ENCODE measurements around the gene RPGRIP1.
"Not testable (repeated sequence)": the region's sequence is repeated elsewhere in the genome, so short reads cannot be mapped to it uniquely, and the experiment has no call there.

RPGRIP1 gene

GRCh38 chr14:21302013-21302835 lies 22.3 kb downstream of the RPGRIP1 start:
- DNase-seq, result no peak

- DNase-seq, result not testable (repeated sequence)
Measured at GRCh38 chr14:21302836-21303140, 22.9 kb downstream of the RPGRIP1 start.

- no peak for DNase-seq
Measured at GRCh38 chr14:21307637-21308036, 27.8 kb downstream of the RPGRIP1 start.

GRCh38 chr14:21308132-21308478 lies 28.2 kb downstream of the RPGRIP1 start:
- no peak for DNase-seq

GRCh38 chr14:21308479-21309237 lies 28.8 kb downstream of the RPGRIP1 start:
- no peak for DNase-seq

GRCh38 chr14:21309238-21309636 lies 29.4 kb downstream of the RPGRIP1 start:
- no peak for DNase-seq

- DNase-seq, result no peak
Measured at GRCh38 chr14:21309956-21310355, 30.1 kb downstream of the RPGRIP1 start.

GRCh38 chr14:21311614-21312013 lies 31.7 kb downstream of the RPGRIP1 start:
- DNase-seq, result no peak

GRCh38 chr14:21313512-21313911 lies 33.6 kb downstream of the RPGRIP1 start:
- no peak for DNase-seq

- peak; percentile 3 for DNase-seq
Measured at GRCh38 chr14:21317398-21317797, 37.5 kb downstream of the RPGRIP1 start.

- no peak for DNase-seq
Measured at GRCh38 chr14:21320913-21321312, 41.0 kb downstream of the RPGRIP1 start.

- DNase-seq, result no peak
Measured at GRCh38 chr14:21322716-21323115, 42.8 kb downstream of the RPGRIP1 start.

- DNase-seq, result no peak
Measured at GRCh38 chr14:21326972-21327371, 47.1 kb downstream of the RPGRIP1 start.

All from GDM1 (cell line).